GM10248 (cell line): ENCODE data around the gene NOC2L.

ENCODE experiments used
- CTCF ChIA-PET: fragments of 300-600 bp; sonication (Branson Sonifier 250); formaldehyde crosslinking; extraction: SDS; loops from one replicate; lab custom pipeline; 2021; ENCODE audit warnings: antibody characterized with exemption; lab: Yijun Ruan, JAX
- POLR2A ChIA-PET: fragments of 350-650 bp; sonication (Branson Sonifier 250); formaldehyde crosslinking; extraction: SDS; loops from one replicate; lab custom pipeline; 2020; ENCODE audit warnings: antibody characterized with exemption; lab: Yijun Ruan, JAX
- DNase-seq: peaks from one replicate; pipeline ENCODE4 v3.0.0; 2012; ENCODE audit errors: extremely low spot score
- CTCF ChIP-seq: IDR thresholded peaks from 2 replicates; pipeline ENCODE4 v1.5.1; 2012; ENCODE audit warnings: mild to moderate bottlenecking, low read depth; ENCODE audit errors: extremely low read depth, missing control alignments, control extremely low read depth

NOC2L gene

GRCh38 chr1:919271-919872 lies 39.7 kb downstream of the NOC2L start:
- POLR2A ChIA-PET = no interaction called here
- no peak for DNase-seq
- CTCF ChIA-PET = interaction anchor here (3.1 kb wide), 1 partner anchor 14 kb away, joined by 11 read pairs; no protein-coding TSS in a partner anchor
- no peak for TF ChIP-seq CTCF

GRCh38 chr1:918843-919242 lies 40.2 kb downstream of the NOC2L start:
- CTCF ChIA-PET = interaction anchor here (3.1 kb wide), 1 partner anchor 14 kb away, joined by 11 read pairs; no protein-coding TSS in a partner anchor
- no peak for DNase-seq
- TF ChIP-seq CTCF = no peak
- POLR2A ChIA-PET = no interaction called here

GRCh38 chr1:918353-918752 lies 40.7 kb downstream of the NOC2L start:
- CTCF ChIA-PET = interaction anchor here (3.1 kb wide), 1 partner anchor 13 kb away, joined by 11 read pairs; no protein-coding TSS in a partner anchor
- TF ChIP-seq CTCF = no peak
- POLR2A ChIA-PET = no interaction called here
- no peak for DNase-seq

- POLR2A ChIA-PET = no interaction called here
- CTCF ChIA-PET = interaction anchor here (1.1 to 3.1 kb wide), 2 partner anchors 12 to 21 kb away, joined by 4 to 11 read pairs; no protein-coding TSS in a partner anchor
These were observed 41.5 kb downstream of the NOC2L start for GRCh38 chr1:917466-918091.

GRCh38 chr1:917076-917459 lies 42.0 kb downstream of the NOC2L start:
- ChIA-PET POLR2A (no interaction called here), CTCF (interaction anchor here (1.1 to 3.1 kb wide), 2 partner anchors 12 to 21 kb away, joined by 4 to 11 read pairs; no protein-coding TSS in a partner anchor)
- no peak for DNase-seq
- no peak for TF ChIP-seq CTCF

More at GRCh38 chr1:917466-918091, 41.5 kb downstream of the NOC2L start:
- DNase-seq = no peak
- TF ChIP-seq CTCF = no peak

- ChIA-PET POLR2A (no interaction called here), CTCF (interaction anchor here (1.1 to 3.1 kb wide), 3 partner anchors 11 to 22 kb away, joined by 4 to 14 read pairs (median 11); no protein-coding TSS in a partner anchor)
- TF ChIP-seq CTCF = no peak
- no peak for DNase-seq
These were observed 42.6 kb downstream of the NOC2L start for GRCh38 chr1:916173-917075.
